HUDEP-2 (cell line): ENCODE measurements around the gene NPHS1.
A peak's percentile ranks its signal among the peaks of the same experiment; 100 is the strongest.
"Not testable (repeated sequence)": the region's sequence is repeated elsewhere in the genome, so short reads cannot be mapped to it uniquely, and the experiment has no call there.

Experiments used
- DNase-seq, 76 experiments: peaks; one replicate each; lab custom pipeline; 2025; ENCODE audit not compliant: unreplicated experiment in 76 of 76; lab: John Stamatoyannopoulos, UW

NPHS1 gene

DNA sequence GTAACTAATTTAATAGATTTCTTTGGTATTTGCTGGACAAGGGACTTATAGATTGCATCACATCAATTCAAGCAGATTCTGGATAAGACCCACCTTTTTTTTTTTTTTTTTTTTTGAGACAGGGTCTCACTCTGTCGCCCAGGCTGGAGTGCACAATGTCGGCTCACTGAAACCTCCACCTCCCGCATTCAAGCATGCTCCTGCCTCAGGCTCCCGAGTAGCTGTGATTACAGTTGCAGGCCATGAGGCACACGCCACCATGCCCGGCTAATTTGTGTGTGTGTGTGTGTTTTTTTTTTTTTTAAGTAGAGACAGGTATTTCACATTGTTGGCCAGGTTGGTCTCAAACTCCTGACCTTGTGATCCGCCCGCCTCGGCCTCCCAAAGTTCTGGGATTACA, 35.5 kb downstream of the NPHS1 start:
- DNase-seq, result no peak

DNA sequence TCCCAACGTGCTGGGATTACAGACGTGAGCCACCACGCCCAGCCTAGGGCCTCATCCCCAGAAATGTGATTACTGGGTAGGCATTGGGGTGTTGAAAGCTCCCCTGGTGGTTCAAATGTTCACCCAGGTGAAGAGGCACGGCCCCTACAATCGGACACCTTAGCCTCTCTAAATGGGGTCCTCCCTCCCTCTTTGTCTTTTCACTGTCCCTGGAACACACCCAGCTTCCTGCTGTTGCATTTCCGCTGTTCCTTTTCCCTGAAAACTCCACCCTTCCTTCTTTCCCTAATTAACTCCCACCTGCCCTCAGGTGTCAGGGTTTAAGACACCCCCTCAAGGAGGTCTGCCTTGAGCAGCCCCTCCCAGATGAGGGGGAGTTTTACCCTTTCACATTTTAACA, 36.0 kb downstream of the NPHS1 start:
- no peak for DNase-seq

- DNase-seq, result no peak
These were observed 39.0 kb downstream of the NPHS1 start for GRCh38 chr19:35813043-35813890.

DNA sequence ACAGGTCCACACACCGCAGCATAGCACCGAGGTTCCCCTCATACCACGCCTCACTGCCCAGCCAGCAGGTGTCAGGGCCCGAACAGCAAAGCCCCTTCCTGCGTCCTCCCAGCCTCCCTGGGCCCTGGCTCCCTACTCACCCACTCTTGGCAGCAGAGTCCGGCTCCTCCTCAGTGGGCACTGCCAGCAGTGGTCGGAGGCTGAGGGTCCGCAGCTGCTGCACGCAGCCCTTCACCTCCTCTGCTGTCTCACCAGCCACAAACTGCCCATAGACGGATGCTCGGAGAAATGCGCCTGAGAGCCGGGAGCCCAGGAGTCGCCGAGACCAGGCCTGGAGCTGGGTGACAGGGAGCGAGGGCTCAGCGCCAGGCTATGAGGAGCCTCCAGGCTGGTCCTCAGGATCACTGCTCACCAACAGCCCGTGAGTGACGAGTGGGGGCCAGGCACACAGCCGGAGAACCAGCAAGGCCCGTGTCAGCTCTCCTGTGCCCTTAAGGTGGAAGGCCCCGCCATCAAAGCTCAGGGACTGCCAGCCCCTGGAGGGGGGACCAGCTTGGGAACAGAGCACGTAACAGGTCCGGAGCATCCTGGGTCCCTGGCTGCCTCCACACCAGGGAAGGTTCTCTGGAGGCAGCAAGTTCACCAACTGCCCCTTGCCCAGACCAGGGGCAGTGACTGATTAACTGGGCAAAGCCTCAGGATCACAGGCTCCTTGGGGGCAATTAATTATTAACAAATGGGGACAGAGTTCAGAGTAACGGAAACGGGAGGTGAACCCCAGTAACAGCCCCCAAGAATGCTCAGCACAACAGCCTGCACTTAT, 39.9 kb downstream of the NPHS1 start, which contains the start of gene PRODH2:
Gene PRODH2 (minus strand): TSS at position 626 of the 823 bp plus-strand sequence. CDS start 40 bp downstream, at position 586.
- no peak for DNase-seq

DNA sequence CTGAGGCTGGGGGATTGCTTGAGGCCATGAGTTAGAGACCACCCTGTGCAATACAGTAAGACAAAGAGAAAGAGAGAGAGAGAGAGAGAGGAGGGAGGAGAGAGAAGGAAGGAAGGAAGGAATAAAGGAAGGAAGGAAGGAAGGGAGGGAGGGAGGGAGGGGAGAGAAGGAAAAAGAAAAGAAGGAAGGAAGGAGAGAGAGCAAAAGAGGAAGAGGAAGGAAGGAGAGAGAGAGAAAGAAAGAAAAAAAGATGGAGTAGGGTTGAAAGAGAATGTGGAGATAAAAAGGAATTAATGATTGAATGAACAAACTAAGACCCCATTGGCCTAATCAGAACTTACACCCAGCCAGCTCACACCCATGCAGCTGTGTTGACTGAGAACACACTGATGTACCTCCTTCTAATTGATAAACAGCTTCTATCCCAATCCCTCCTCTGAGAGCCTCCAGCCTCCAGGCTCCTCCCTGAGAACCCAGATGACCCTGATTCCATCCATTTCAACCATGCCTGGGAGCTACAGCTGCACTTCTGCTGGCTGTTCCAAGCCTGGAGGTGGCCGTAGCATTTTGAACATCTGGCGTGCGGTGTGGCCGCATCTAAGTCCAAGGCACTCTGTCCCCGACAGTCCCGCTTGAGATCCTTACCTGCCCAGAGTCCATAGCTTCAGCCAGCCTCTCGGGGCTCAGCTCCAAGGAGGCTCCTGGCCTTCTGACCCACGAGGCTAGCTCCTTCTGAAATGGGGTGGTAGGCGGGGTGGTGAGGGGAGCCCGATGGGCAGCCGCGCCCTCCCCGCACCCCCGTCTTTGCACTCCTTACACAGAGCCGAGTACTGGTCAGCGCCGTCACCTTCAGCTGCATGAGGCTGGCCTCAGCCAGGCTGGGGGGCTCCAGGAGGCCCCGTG, 40.7 kb downstream of the NPHS1 start:
- DNase-seq, result no peak

DNA sequence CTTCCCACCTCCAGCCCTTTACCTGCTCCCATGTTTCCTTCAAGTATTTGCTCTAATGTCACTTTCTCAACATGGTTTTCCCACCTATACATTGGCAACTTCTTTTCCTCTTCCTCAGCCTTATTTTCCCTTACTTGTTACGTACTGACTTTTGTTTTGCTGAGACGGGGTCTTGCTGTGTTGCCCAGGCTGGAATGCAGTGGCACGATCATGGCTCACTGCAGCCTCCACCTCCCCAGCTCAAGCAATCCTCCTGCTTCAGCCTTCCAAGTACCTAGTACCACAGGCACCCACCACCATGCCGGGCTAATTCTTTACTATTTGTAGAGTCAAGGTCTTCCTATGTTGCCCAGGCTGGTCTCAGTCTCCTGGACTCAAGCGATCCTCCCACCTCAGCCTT, 44.7 kb downstream of the NPHS1 start:
- DNase-seq, result no peak

GRCh38 chr19:35806597-35806996, 45.7 kb downstream of the NPHS1 start:
- no peak for DNase-seq

DNA sequence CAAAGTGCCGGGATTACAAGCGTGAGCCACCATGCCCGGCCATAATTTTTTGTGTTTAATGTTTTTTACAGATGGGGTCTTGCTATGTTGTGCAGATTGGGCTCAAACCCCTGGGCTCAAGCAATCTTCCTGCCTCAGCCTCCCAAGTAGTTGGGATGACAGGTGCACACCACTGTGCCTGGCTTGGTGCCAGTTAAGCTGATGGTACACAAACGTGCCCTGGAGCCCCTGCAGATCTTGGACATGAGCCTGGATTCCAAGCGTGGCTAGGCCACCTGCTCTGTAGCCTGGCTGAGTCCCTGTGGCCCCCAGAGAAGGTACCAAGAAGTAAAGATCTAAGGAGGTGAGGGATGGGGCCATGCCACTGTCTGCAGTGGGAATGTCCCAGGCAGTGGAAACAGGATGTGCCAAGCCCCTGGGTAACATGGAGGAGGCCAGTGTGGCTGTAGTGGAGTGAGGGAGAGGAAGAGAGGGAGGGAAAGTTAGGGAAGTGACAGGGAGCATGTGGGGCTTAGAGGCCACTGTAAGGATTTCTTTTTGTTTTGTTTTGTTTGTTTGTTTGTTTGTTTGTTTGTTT, 46.7 kb downstream of the NPHS1 start:
- no peak for DNase-seq

GRCh38 chr19:35801828-35802227, 50.5 kb downstream of the NPHS1 start:
- no peak for DNase-seq

DNA sequence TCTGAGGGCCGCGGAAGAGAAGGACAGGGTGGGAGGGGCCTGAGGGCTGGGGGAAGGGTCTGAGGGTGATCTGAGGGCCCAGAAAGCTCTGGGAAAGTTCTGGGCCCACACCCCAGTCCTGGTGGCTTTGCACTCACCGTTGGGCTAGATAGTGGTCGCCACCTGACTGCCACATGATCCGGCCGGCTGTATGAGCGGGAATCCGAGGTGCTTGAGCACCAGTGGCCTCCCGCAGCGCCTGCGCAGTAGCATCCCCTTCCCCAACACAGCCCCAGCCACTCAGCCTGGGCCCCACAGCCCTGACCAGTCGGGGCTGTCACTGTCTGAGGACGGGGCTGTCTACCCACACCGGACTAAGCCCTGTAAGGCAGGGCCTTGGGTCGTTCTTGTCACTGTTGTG, 54.6 kb downstream of the NPHS1 start:
- DNase-seq, result peak in 61 of 76 experiments; percentile 18 to 90 (median 65)

GRCh38 chr19:35796645-35797542, 55.4 kb downstream of the NPHS1 start:
- no peak for DNase-seq

GRCh38 chr19:35795564-35795963, 56.7 kb downstream of the NPHS1 start:
- DNase-seq, result not testable (repeated sequence)

DNA sequence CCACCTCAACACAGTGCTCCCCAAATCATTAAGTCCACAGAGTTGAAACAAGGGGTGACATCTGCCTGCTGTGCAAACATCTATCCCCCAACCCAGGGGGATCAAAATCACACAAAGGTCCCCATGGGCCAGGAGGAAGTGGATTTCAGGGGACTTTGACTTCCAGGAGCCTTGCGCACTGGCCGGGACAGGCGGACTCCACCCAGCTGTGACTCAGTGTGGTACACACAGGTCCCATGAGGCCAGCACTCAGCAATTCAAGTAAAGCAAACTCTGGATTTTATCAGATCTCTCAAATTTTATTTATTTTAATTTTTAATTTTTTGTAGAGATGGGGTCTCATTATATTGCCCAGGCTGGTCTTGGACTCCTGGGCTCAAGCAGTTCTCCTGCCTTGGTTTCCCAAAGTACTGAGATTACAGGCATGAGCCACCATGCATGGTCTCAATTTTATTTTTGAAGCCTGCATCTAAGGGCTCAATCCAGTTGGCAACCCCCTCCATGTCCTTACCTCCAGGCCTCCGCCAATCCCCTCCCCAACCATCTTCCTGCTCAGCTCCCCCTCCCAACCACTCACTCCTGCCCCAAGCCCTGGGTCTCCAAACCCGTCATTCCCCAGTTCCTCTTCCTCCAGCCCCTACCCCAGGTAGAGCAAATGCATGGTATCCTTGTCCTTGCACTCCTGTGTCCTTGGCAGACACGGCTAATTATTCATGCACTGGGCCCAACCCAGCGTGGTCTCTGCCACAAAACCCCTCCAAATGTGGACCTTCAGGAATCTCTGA, 58.7 kb downstream of the NPHS1 start:
- DNase-seq, result peak in 28 of 76 experiments; percentile 8 to 48 (median 27)

GRCh38 chr19:35792888-35793287, 59.4 kb downstream of the NPHS1 start:
- no peak for DNase-seq

DNA sequence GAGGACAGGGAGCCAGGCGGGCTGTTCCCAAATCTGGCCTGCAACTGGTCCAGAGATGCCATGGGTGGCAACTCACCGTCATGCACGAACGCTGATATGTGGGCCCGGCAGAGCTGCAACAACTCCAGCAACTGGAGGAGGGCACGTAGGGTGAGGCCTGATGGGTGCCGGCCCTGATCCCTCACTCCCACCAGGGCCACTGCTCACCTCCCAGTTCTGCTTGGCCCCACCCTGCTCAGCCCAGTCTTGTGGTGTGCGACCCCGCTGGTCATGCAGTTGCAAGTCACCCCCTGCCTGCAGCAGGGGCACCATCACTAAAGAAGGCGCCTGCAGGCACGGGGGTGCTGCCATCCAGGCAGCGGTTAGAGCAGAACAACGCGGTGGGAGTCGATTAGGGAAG, 60.0 kb downstream of the NPHS1 start:
- DNase-seq, result no peak

- DNase-seq, result no peak
These were observed 60.5 kb downstream of the NPHS1 start for GRCh38 chr19:35791814-35792279.

DNA sequence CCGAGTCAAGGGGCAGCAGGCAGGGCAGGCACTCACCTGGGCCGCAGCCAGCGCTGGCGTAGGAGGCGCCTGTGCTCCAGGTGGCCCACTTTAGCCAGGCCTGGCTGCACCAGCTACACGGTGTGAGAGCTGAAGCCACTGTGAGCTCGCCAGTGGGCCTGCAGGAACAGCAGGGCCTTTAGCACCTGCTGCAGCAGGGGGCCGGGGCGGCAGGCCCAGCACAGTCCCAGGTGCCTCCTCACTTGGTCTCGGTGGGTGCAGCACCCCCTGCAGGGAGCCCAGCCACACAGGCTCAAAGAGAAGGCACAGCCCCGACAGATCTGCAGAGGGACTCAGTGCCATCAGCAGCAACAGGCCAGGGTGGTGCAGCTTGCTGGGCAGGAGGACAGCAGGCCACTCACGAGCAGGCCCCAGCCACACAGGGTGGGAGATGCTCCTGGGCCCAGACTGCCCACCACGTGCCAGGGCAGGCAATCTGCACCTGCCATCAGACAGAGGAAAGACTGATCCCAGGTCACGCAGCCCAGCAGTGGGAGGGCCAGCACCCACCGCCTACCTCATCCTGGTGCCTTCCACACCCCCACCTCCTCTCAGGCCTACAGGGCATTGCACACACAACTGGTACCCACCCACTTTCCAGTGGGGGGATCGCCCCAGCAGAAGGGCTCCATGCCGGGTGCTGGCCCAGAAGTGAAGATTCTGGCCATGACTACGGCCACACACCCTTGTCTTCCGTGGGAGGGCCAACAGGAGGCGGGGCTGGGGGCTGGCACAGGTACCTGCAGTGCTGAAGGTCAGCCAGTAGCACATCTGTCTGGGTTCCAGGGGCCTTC, 61.1 kb downstream of the NPHS1 start:
- DNase-seq, result peak in 3 of 76 experiments; percentile 7 to 21 (median 16)
